BE2C (cell line): ENCODE measurements around the gene ATP6V0E2.

Experiments used
- DNase-seq: peaks from one replicate; pipeline ENCODE4 v3.0.0-alpha.2; 2020
- H3K27me3 ChIP-seq: fragments of 250-450 bp; sonication (Bioruptor Pico); 2 replicates; pipeline ENCODE4 v1.5.1; 2020; ENCODE audit warnings: mild to moderate bottlenecking
- H3K36me3 ChIP-seq: fragments of 250-450 bp; sonication (Bioruptor Pico); 2 replicates; pipeline ENCODE4 v1.5.1; 2020; ENCODE audit warnings: mild to moderate bottlenecking
- H3K4me1 ChIP-seq: fragments of 250-450 bp; sonication (Bioruptor Pico); 2 replicates; pipeline ENCODE4 v1.5.1; 2020
- H3K4me3 ChIP-seq: 2 replicates; pipeline ENCODE4 v1.5.1; 2011; ENCODE audit warnings: low read depth, low read length
- H3K9me3 ChIP-seq: fragments of 250-450 bp; sonication (Bioruptor Pico); 2 replicates; pipeline ENCODE4 v1.5.1; 2020
- TF ChIP-seq, protein P1 (sequence below): IDR thresholded peaks from 2 replicates; pipeline ENCODE4 v1.5.1; 2012; ENCODE audit warnings: mild to moderate bottlenecking, low read depth, low read length

ATP6V0E2 gene

DNA sequence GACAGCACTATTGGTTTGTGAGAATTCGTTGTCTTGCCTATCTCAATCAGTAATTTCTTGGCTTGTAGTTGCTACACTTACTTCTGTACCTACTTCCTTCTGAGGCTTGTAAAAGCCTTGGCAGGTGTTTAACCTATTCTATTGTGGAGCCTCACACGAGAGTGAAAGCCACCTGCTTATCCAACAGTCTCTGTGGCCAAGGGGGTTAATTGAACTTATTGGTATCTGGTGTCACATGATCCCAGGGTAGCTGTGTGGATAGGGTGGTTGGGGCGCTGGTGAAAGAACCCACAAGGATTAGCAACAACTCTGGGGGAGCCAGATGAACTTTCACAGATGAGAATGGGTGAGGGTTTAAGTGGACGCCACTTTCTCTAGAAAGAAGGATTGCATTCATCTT is 13.9 kb upstream of the ATP6V0E2 start:
- TF ChIP-seq, protein P1, sequence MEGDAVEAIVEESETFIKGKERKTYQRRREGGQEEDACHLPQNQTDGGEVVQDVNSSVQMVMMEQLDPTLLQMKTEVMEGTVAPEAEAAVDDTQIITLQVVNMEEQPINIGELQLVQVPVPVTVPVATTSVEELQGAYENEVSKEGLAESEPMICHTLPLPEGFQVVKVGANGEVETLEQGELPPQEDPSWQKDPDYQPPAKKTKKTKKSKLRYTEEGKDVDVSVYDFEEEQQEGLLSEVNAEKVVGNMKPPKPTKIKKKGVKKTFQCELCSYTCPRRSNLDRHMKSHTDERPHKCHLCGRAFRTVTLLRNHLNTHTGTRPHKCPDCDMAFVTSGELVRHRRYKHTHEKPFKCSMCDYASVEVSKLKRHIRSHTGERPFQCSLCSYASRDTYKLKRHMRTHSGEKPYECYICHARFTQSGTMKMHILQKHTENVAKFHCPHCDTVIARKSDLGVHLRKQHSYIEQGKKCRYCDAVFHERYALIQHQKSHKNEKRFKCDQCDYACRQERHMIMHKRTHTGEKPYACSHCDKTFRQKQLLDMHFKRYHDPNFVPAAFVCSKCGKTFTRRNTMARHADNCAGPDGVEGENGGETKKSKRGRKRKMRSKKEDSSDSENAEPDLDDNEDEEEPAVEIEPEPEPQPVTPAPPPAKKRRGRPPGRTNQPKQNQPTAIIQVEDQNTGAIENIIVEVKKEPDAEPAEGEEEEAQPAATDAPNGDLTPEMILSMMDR: no peak
- Histone ChIP-seq H3K36me3 (no peaks in the 10 kb centered on the region), H3K27me3 (no peaks in the 10 kb centered on the region), H3K4me1 (peaks cover 7% of the 10 kb centered on the region; the same call in 1 of the 2 replicates), H3K4me3 (no peak overlapping the region), H3K9me3 (no peaks in the 10 kb centered on the region)
- no peak for DNase-seq

DNA sequence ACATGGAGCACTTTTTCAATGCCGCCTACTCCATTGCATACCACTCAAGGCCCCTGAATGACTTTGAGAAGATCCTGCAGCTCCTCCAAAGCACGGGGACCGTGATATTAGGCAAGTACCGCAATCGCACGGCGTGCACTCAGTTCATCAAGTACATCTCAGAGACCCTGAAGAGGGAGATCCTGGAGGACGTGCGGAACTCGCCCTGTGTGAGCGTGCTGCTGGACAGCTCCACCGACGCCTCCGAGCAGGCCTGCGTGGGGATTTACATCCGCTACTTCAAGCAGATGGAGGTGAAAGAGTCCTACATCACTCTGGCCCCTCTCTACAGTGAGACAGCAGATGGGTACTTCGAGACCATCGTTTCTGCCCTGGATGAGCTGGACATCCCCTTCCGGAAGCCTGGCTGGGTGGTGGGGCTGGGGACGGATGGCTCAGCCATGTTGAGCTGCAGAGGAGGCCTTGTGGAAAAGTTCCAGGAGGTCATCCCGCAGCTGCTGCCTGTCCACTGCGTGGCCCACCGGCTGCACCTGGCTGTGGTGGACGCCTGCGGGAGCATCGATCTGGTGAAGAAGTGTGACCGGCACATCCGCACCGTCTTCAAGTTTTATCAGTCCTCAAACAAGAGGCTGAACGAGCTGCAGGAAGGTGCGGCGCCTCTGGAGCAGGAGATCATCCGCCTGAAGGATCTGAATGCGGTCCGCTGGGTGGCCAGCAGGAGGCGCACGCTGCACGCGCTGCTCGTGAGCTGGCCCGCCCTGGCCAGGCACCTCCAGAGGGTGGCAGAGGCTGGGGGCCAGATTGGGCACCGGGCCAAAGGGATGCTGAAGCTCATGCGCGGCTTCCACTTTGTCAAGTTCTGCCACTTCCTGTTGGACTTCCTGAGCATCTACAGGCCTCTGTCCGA is 12.7 kb upstream of the ATP6V0E2 start:
- Histone ChIP-seq H3K27me3 (no peaks in the 10 kb centered on the region), H3K4me3 (no peak overlapping the region), H3K9me3 (no peaks in the 10 kb centered on the region), H3K4me1 (no peaks in the 10 kb centered on the region), H3K36me3 (no peaks in the 10 kb centered on the region)
- no peak for DNase-seq
- TF ChIP-seq, protein P1: peak; percentile 29

DNA sequence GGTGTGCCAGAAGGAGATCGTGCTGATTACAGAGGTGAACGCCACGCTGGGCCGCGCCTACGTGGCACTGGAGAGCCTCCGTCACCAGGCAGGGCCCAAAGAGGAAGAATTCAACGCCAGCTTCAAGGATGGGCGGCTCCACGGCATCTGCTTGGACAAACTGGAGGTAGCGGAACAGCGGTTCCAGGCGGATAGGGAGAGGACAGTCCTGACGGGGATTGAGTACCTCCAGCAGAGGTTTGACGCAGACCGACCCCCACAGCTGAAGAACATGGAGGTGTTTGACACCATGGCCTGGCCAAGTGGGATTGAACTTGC is 12.1 kb upstream of the ATP6V0E2 start:
- Histone ChIP-seq H3K4me1 (no peaks in the 10 kb centered on the region), H3K36me3 (no peaks in the 10 kb centered on the region), H3K9me3 (no peaks in the 10 kb centered on the region), H3K27me3 (no peaks in the 10 kb centered on the region), H3K4me3 (no peak overlapping the region)
- TF ChIP-seq, protein P1: no peak
- no peak for DNase-seq

DNA sequence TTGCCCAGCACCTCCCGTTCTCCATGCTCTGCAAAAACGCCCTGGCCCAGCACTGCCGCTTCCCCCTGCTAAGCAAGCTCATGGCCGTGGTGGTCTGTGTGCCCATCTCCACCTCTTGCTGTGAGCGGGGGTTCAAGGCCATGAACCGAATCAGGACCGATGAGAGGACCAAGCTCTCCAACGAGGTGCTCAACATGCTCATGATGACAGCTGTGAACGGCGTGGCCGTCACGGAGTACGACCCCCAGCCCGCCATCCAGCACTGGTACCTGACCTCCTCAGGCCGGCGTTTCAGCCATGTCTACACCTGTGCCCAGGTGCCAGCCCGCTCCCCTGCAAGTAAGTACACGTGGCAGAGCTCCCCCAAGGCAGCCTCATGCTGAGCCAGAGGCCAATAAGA is 11.6 kb upstream of the ATP6V0E2 start:
- TF ChIP-seq, protein P1: no peak
- DNase-seq: no peak
- Histone ChIP-seq H3K9me3 (no peaks in the 10 kb centered on the region), H3K4me1 (no peaks in the 10 kb centered on the region), H3K4me3 (no peak overlapping the region), H3K27me3 (no peaks in the 10 kb centered on the region), H3K36me3 (no peaks in the 10 kb centered on the region)

DNA sequence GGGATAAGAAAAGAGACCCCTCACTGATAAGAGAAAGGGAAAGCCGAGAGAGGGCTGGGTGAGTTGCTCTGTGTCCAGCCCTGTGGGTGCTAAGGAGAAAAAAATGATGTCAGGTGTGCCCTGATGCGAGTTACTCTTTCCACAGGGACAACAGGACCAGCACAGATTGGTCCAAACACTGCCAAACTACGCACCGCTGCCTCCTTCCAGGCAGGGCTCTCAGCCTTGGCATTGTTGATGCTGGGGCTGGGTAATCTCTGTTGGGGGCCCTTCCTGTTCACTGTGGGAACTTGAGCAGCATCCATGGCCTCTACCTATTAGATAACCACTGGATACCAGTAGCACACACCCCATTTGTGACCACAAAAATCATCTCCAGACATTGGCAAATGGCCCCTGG is 10.3 kb upstream of the ATP6V0E2 start:
- Histone ChIP-seq H3K36me3 (no peaks in the 10 kb centered on the region), H3K9me3 (no peaks in the 10 kb centered on the region), H3K4me1 (no peaks in the 10 kb centered on the region), H3K4me3 (no peak overlapping the region), H3K27me3 (no peaks in the 10 kb centered on the region)
- DNase-seq: no peak
- TF ChIP-seq, protein P1: no peak

DNA sequence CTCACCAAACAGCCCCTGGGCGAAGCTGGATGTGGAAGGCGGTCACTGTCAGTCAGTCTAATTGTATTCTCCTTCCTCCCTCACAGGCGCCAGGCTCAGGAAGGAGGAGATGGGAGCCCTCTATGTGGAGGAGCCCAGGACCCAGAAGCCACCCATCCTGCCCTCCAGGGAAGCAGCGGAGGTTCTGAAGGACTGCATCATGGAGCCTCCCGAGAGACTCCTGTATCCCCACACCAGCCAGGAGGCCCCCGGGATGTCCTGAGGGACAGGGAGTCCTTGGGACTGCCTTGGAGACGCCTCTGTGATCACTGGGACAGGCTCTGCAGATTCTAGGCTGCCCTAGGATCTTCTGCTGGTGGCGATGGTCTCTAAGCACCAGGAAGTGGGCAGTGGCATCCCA is 9.7 kb upstream of the ATP6V0E2 start:
- no peak for DNase-seq
- Histone ChIP-seq H3K4me3 (no peak overlapping the region), H3K4me1 (no peaks in the 10 kb centered on the region), H3K36me3 (no peaks in the 10 kb centered on the region), H3K9me3 (no peaks in the 10 kb centered on the region), H3K27me3 (no peaks in the 10 kb centered on the region)
- TF ChIP-seq, protein P1: no peak
